Muscle of back (tissue), 11 donors: ENCODE results near the gene SLC39A1. TPM values are rescaled to one million over a fixed set of nuclear protein-coding genes. Genes with fewer than 3 reads are reported as not detected.

Experiments used
- DNase-seq, 3 donors: peaks; one replicate each; pipeline versions ENCODE4 v3.0.0 to v3.0.0-alpha.2; 2013
- polyA plus RNA-seq, 10 donors: library from polyadenylated mRNA; unstranded; fragments of 120-200 nt; gene quantifications; one replicate each; pipeline ENCODE4 v1.2.1, GENCODE V29; 2013; ENCODE audit not compliant: insufficient read length in 10 of 10

The SLC39A1 gene
- polyA plus RNA-seq, 10 donors, result 36.0 to 54.4 (median 43.2) TPM

DNA sequence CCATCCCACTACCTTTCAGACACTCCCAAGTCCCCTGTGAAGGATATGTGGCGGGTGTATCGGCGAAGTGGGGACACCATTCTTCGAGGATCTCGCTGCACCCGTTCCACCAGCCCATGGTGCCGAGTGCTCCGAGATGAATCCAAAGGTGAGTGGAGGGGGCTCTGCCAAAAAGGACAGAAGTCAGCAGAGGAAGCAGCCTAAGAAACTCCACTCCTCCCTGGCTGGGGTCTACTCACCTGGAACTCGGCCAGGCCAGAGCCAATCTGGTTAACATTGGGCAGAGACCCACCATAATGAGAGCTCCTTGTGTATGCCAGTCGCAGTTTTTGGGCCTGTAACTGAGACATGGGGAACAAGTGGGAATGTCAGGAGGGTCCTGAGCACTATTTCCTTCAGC is 8.5 kb downstream of the SLC39A1 start:
- DNase-seq, result no peak

DNA sequence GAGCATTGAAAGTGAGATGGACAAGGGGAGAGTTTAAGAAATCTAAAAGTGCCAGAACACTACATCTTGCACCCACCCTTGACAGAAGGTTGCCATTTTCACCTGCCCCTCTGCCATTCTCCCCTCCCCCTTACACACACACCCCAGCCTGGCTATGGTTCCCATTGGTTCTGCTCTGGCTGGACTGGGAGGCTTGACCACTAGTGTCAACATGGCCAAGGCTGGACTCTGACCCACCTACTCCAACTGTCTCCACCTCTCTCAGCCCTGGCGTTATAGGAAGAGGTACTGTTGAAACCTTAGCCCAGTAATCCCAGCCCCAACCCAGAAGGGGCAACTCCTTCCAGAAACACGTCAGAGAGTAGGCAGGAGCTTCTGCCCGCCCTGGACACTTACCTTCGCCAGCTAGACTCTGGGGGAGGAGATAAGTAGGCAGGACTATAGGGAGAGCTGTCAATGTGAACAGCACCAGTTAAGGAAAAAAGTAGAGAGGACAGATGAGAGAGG is 9.4 kb downstream of the SLC39A1 start:
- no peak for DNase-seq

DNA sequence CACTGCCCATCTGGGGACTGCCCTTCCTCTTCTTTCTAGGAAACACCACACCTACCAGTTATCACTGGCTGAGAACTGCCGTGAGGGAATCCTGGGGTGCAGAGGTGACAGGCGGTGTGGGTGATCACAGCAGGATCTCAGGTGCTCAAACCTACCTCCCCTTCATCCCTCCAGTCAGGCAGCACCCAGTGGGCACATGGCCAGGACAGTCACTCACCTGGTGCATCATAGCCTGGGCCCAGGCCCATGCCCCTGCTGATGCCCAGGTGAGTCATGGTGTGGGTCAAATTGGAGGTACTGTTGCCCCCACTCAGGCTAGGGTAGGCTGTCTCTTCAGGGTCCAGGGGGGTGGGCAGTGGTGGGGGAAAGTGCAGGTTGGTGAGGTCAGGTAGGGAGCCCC is 11.5 kb downstream of the SLC39A1 start:
- no peak for DNase-seq

DNA sequence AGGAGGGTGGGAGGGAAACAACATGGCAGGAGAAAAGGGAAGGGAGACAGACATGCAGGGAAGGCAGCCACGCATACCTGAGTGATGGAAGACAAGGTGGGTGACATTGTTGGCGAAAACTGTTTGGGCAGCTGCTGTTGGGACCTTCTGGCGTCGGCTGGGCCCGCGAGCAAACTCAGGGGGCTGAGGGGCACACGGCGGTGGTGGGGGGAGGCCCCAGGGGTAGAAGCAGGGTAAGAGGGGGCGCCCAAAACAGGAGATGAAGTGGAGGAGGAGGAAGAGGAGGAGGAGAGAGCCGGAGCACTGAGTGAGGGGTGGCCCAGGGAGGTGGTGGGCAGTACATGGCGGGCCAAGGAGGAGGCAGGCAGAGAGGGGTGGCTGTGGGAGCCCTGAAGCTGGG is 12.2 kb downstream of the SLC39A1 start:
- DNase-seq, result no peak

DNA sequence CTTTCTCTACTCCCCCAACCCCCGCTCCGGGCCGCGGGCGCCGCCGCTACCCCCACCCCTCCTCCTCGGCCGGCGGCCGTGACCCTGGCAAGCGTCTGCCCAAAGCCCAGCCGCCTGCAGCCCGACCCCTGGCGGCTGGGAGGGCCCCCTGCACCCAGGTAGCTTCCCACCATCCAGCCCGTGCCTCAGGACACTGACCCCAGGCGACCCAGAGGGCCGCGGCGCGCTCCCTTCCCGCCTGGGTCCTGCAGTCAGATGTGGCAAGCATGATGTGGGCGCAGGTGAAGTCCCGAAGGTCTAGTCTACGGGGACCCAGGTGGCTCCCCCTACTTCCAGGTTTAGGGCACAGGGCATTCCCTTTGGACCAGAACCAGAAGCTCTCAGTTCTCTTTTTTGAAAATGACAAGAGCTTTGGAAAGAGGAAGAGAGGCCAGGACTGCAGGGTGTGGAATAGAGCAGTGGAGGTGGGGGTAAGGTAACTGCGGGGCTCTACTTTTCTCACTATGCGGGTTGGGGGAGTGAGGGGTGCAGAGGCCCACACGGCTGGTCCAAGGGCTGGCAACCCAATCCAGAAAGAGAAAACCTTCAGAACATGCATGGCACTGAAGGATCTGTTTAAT is 16.6 kb downstream of the SLC39A1 start, which contains the start of gene DENND4B:
Gene DENND4B, minus strand, starts transcription at position 97 of the 620 bp plus-strand sequence. CDS start 2,344 bp downstream, outside the sequence.
- DNase-seq, result peak; percentile 68 to 93 (median 87)

DNA sequence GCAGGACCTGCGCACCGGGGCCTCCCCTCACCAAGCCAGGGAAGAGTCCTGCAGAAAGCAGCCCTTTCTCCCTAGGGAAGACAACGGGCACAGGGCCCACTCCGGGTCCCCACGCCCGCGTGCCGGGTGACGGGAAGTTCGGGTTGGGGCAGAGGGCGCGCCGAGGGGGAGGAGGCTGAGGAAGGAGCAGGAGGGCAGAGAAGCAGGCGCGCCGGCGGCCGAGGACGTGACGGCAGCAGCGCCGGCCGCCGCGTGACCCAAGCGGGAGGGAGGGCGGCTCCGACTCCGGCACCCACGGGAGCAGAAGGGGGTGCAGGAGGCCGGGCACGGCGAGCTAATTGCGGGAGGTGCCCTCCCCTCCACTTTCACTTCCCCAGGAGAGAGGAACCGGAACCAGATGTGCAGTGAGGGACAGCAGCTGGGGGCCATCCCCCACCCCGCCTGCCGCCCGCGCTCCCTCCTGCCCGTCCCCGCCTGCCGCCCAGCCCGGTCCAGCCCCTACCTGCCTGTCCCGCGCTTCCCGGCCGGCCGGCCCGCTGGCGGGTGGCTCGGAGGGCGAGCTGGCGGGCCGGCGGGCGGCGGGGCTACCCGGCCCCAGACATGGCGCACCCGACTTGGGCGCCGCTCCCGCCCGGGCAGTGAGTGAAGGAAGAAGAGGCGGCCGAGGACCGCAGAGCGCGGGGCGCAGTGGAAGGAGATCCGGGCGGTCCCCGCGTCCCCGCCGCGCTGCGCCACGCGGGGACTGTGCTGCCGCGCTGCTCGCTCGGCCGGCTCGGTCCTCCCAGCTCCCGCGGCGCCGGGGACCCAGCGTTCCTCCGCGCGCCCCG is 17.3 kb downstream of the SLC39A1 start:
- peak; percentile 48 to 90 (median 72) for DNase-seq

DNA sequence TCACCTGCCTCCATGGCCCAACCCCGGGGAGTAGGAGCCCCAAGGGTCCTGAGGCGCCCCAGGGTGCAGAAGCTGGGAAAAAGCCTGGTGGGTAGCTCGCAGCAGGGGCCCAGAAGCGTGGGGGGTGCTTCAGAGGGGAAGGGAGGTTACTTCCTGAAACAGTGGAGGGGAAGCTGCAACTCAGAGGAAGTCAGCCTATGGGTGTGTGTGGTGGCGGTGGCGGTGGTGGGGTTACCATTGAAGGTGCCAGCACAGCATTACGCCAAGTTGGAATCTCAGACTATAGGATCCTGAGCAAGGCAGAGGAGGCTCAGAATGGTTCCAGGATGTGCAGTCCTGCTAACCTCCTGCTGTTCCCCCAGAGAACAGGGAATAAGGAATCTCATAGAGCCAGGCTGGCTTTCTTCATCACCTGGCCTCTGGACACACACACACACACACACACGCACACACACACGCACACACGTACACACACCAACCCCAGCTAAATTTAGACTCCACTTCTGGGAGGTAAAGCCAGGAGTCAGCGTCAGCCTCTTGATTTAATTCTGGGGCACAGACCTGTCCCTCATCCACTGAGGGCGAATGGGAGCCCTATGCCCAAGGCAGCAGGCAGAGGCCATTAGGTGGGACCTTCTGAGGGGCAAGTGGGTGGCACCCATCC is 18.1 kb downstream of the SLC39A1 start:
- peak; percentile 33 to 59 (median 38) for DNase-seq

DNA sequence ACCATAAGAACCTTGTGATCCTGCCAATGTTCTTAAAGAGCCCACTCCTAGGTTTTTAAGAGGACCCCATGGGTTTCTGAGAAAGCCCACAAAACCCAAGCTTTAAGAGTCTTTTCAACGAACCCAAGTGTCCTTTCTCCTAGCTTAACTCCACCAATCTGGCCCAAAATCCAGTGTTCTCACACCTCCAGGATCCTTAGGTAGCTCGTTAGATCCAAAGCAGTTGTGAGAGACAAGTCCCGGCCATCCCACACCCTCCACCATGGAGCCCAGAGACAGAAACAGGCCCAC is 18.6 kb downstream of the SLC39A1 start:
- no peak for DNase-seq

DNA sequence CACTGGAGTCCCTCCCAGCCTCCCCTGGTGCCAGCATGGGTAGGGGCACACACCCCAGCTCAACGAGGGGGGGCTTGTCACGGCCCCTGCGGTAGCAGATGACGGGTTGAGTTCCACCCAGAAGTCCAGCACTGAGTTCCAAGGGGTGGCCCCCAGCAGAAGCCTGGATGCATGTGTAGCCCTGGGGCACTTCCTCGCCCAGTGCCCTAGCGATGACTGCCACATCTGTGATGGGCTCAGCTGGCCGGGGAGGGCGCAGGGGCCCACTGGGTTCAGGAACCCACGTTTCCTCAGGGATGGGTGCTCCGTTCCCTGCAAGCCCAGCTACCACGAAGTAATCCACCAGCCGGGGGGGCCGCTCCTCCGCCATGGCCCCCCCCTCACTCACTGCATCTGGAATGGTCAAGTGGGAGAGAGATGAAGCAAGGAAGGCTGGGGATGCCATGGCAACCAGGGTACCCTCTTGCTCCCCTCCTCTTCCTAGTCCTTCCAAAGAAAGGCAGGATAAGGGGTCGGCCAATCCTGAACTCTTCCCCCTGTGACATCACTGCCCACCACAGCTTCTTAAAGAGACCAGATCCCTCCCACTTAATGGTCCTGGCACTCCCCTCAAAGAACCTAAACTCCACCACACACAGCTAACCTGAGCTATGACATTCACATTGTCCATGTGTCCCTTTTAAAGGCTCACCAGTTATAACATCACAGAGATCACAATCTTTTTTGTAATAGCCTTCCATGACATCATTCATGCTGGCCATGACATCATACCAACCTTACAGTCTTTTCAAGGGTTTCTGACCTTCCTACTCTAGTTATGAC is 19.1 kb downstream of the SLC39A1 start:
- DNase-seq, result no peak

DNA sequence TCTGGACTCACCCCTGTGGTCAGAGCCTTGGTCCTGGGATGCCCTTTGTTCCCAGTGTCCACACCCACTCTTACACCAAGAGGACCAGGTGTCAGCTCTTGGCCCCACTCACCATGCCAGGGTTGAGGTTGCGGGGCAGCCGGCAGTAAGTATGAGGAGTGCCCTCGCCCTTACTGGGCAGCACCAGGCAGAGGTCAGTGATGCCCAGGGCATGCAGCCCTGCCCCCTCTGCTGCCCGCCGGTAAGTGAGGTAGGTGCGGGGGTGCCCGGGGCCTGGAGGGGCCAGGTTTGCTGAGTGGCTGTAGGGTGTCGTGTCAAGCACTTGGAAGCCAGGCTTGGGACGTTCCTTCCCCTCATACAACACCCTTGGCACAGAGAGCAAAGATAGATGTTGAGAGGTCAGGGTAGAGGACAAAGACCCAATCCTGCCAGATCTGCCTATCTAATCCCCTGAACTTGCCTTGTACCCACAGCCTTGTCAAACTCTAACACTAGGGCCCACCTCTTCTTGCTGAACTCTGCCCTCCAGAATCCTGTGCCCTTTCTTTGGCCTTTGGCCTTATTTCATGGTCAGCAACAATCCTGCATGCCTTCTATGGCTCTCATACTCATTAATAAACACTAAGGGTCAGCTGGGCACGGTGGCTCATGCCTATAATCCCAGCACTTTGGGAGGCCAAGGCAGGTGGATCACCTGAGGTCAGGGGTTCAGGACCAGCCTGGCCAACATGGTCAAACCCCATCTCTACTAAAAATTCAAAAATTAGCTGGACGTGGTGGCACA is 20.4 kb downstream of the SLC39A1 start:
- DNase-seq, result no peak

DNA sequence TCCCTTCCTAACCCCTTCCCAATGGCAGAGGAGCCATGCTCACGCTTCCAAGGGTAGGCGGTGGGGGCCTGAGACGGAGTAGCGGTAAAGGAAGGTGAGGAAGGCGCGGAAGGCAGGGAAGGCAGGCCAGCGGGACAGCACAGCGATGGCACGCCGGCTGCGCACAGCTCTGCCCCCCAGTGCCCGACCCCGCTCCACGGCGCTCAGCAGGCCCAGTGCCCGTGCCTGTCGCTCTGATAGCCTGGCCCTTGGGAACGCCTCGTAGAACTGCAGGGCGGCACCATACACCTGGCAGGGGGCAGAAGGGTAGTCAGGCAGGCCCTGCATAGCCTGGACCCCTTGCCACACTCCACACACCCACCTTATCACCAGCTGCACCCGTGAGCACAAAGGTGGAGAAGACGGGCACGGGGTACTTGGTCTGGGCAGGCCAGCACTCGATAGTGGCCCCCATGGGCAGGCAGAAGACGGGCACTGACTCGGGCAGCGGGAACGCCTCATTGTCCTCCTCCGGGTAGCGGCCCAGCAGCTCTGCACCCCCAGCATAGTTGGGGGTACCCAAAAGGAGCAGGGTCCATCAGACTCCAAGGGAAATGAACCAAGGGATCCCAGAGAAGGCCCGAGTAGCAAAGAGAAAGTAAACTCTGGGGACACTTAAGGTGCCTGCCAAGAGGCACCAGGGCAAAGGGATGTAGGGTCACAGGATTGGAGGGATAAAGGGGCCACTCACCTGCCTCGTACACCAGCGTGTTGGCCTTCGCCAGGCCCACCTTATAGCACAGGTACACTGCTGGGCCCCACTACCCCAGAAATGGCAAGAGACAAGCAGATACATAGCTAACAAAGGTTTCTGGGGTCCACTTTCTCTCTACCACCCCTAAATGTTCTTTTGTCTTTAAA is 21.3 kb downstream of the SLC39A1 start:
- DNase-seq, result no peak

DNA sequence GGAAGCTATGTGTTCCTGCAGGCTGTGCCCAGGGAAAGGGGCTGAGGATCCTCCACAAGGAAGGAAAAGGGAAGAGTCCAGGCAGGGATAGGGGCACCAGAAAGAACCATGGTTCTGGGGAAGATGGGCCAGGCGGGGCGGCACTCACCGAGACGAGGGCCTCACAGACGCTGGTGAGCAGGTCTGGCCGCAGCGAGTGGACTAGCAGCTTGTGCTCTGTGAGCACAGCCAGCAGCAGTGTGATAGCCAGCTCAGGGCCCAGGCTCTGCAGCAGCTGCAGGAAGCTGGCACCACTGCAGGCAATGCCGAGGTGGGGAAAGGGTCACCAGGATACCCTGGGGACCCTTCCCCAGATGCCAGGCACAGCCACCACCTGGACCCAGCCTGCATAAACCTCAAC is 22.6 kb downstream of the SLC39A1 start:
- DNase-seq, result no peak

DNA sequence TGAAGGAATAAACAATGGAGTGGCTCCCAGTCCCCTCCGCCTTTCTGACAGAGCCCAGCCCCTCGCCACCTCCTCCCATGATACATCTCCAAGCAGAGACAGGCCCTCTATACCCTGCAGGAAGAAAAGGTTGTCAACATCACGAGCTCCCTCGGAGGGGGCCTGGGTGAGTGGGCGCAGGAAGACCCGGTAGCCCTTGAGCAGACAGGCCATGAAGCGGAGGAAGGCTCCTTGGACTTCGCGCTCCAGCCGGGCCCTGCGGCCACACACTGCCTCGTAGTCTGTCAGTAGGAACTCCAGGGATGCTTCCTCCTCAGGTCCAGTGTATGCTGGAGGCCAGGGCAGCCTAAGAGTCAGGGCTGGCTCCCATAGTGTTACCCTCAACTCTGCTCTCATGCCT is 23.9 kb downstream of the SLC39A1 start:
- DNase-seq, result no peak

DNA sequence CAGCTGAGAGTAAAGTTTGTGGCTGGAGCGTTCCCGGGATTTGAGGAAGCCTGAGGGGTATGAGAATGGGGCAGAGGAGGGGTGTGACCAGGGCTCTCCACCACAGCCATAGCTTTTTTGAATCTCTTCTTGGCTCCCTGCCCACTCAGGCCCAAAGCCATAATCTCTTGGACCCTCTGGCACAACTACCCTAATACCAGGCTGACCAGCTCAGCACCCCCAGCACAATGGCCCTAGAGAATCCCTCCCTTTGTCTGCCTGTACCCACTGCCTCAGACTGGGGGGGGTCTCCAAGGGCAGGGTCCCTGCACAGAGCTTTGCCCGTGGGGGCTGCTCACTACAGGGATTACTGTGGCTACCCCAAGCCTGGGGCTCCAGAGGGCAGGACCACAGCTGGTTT is 24.3 kb downstream of the SLC39A1 start:
- no peak for DNase-seq

DNA sequence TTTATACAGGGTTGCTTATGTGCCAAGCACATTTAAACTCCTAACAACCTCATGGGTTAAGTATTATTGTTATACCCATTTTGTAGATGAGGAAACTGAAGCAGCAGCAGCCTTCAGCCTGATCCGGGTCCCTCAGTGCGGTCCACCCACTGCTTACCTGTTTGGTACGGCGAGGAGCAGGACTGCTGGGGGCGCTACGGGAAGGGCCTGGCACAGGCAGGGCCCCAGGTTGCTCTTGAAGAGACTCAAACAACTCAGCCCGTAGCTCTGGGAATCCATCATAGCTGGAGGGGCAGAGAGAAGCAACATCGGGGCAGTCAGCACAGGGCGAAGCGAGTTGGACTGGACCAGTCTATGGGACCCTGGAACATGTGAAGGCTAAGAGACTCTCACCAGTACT is 26.0 kb downstream of the SLC39A1 start:
- no peak for DNase-seq

DNA sequence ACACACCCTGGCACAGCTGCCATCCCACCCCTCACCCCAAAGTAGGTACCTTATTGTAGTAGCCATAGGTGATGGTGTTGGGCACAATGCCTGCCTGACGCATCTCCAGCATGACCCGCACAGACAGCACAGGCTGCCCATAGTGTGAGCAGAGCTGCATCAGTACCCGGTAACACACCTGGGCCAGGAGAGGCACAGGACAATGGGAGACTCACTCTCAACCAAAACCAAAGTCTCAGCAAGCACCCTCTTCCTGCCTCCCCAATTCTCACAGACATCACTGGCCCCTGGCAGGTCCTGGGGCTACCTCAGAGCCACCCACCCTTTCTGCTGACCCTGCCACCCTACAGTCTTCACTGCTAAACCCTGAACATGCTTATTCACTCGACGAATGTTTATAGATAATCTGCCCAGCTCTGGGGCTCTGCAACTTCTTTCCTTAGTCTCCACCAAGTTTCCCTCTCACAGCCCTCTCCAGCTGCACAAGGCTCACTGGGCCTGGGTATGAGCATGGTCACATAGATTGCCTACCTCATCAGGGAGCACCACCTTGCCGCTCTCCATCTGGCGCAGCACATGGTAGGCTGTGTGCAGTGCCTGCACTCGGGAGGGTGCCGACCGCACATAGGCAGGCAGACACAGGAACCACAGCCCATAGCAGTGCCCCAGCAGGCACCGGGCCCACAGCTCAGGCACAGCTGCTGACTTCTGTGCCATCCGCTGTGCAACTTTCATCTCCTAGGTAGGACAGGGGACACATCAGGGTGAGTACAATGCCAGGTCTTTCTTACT is 27.1 kb downstream of the SLC39A1 start:
- DNase-seq, result no peak

DNA sequence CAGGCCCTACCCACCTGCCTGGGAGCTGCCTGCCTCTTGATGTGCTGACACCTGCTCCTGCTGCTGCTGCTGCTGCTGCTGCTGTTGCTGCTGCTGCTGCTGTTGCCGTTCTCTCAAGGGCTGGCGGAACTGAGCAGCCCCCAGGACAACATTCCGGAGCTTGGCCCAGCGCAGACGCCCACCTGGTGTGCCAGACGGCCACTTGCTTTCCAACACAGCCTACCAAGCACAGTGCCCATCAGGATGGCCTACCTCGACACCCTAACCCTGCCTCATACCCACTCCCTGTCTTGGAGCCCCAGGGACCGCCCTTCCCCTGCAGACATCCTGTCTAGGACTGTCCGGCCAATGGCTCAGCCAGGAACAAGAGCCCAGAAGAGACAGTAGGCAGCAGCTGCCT is 28.6 kb downstream of the SLC39A1 start:
- DNase-seq, result no peak

DNA sequence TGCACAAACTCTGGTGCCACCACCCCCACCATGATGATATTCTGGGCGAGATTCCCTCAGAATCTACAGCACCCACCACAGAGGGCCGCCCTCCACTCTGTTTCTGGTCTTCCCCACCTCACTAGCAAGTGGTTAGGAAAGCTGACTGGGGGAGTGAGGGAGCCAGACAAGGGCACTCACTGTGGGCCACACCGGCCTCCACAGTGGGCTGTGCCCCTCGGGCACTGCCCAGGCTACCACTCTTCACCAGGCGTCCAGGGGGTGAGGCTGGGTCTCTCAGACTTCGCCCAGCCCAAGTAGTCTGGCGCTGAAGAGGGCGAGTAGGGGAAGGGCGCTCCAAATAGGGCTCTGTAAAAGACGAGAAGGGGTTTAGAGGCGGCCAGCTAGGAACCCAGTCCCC is 29.4 kb downstream of the SLC39A1 start:
- no peak for DNase-seq

DNA sequence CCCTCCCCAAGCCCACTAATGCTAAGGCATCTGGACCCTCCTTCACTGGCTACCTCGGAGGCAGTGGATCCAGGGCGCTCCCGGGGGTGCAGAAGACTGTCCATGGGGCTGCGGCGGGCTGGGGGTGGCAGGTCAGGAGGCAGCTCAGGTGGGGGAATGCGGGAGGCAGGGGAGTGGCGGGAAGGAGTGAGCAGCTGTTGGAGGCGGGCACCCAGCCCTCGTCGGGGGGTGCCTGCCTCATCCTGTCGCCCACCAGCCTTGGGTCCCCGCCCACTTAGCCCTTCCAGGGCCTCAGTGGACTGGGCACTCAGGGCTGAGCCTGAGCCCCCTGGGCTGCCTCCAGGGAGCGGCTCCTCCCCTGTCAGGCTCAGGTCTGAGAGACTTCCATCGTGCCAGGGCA is 29.9 kb downstream of the SLC39A1 start:
- no peak for DNase-seq
